ENCODE measurements around the gene MGAT4C. TPM values are rescaled to one million over a fixed set of nuclear protein-coding genes. Genes with fewer than 3 reads are reported as not detected.
"Not testable (repeated sequence)": the region's sequence is repeated elsewhere in the genome, so short reads cannot be mapped to it uniquely, and the experiment has no call there.

The MGAT4C gene
- total RNA-seq, 4 donors from 2014 or later = 0.04 to 0.23 (median 0.05) TPM; not detected in 1

GRCh38 chr12:86081843-86082242 is 174.3 kb downstream of the MGAT4C start:
- intact Hi-C loops (cut with DNase I; ENCODE audit: low total_unique reads) = no loop called here
- H3K4me3 ChIP-seq (ENCODE audit: low read depth, poor library complexity, severe bottlenecking) = no peak overlapping the region
- DNase-seq (ENCODE audit: low spot score in 2 of 2) = no peak
- TF ChIP-seq CTCF (IDR thresholded peaks at IDR 0.05) (no peak), POLR2A (IDR thresholded peaks at IDR 0.05) (no peak)

GRCh38 chr12:86059052-86059451 is 197.1 kb downstream of the MGAT4C start:
- 83 to 87% methylated on average over 4 of the region's 4 CpGs for WGBS, 2 donors
- DNase-seq (ENCODE audit: low spot score in 2 of 2); intact Hi-C loops (cut with DNase I; ENCODE audit: low total_unique reads); H3K4me3 ChIP-seq (ENCODE audit: low read depth, poor library complexity, severe bottlenecking): not testable (repeated sequence)

GRCh38 chr12:86057092-86057845 is 198.9 kb downstream of the MGAT4C start:
- no peak overlapping the region for H3K4me3 ChIP-seq (ENCODE audit: low read depth, poor library complexity, severe bottlenecking)
- 35 to 53% methylated on average over 2 of the region's 2 CpGs for whole genome bisulfite sequencing, 2 donors
- no peak for TF ChIP-seq CTCF (IDR thresholded peaks at IDR 0.05)
- TF ChIP-seq POLR2A (IDR thresholded peaks at IDR 0.05) = no peak
- no peak for DNase-seq (ENCODE audit: low spot score in 2 of 2)
- intact Hi-C loops (cut with DNase I; ENCODE audit: low total_unique reads) = no loop called here

GRCh38 chr12:86052921-86053320 is 203.3 kb downstream of the MGAT4C start:
- intact Hi-C loops (cut with DNase I; ENCODE audit: low total_unique reads) = no loop called here
- TF ChIP-seq POLR2A (IDR thresholded peaks at IDR 0.05) = no peak
- TF ChIP-seq CTCF (IDR thresholded peaks at IDR 0.05) = no peak
- 57 to 65% methylated on average over 5 of the region's 5 CpGs for WGBS, 2 donors
- H3K4me3 ChIP-seq (ENCODE audit: low read depth, poor library complexity, severe bottlenecking) = no peak overlapping the region
- DNase-seq (ENCODE audit: low spot score in 2 of 2) = no peak

GRCh38 chr12:86050010-86050409 is 206.2 kb downstream of the MGAT4C start:
- H3K4me3 ChIP-seq (ENCODE audit: low read depth, poor library complexity, severe bottlenecking) = no peak overlapping the region
- TF ChIP-seq CTCF (IDR thresholded peaks at IDR 0.05) = no peak
- TF ChIP-seq POLR2A (IDR thresholded peaks at IDR 0.05) = no peak
- intact Hi-C loops (cut with DNase I; ENCODE audit: low total_unique reads) = no loop called here
- DNase-seq (ENCODE audit: low spot score in 2 of 2) = no peak
- WGBS, 2 donors = 78 to 87% methylated on average over 3 of the region's 3 CpGs

- TF ChIP-seq POLR2A (IDR thresholded peaks at IDR 0.05) (no peak), CTCF (IDR thresholded peaks at IDR 0.05) (no peak)
- no peak overlapping the region for H3K4me3 ChIP-seq (ENCODE audit: low read depth, poor library complexity, severe bottlenecking)
- intact Hi-C loops (cut with DNase I; ENCODE audit: low total_unique reads) = no loop called here
- DNase-seq (ENCODE audit: low spot score in 2 of 2) = no peak
- WGBS, 2 donors = 78 to 100% methylated on average over 5 of the region's 5 CpGs
Observed at GRCh38 chr12:86044396-86044795, 211.8 kb downstream of the MGAT4C start.

Data from lower leg skin (tissue), 4 donors.